Measurements from ENCODE around the gene CDHR4.

DNA sequence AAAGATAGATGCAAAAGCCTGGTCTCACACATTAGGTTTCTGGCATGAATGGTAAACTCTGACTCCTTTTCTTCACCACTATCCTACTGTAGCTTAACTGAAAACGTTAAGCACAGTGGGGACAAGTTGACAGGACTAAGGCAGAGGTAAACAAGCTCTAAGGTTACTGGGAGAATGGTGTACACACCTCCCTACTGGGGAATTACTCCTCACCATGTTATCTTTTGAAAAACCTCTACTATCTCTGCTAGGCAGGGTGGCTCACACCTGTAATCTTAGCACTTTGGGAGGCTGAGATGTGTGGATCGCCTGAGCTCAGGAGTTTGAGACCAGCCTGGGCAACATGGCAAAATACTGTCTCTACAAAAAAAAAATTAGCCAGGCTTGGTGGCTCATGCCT lies 42.5 kb downstream of the CDHR4 start:
- TF ChIP-seq, protein P1, sequence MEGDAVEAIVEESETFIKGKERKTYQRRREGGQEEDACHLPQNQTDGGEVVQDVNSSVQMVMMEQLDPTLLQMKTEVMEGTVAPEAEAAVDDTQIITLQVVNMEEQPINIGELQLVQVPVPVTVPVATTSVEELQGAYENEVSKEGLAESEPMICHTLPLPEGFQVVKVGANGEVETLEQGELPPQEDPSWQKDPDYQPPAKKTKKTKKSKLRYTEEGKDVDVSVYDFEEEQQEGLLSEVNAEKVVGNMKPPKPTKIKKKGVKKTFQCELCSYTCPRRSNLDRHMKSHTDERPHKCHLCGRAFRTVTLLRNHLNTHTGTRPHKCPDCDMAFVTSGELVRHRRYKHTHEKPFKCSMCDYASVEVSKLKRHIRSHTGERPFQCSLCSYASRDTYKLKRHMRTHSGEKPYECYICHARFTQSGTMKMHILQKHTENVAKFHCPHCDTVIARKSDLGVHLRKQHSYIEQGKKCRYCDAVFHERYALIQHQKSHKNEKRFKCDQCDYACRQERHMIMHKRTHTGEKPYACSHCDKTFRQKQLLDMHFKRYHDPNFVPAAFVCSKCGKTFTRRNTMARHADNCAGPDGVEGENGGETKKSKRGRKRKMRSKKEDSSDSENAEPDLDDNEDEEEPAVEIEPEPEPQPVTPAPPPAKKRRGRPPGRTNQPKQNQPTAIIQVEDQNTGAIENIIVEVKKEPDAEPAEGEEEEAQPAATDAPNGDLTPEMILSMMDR (IDR thresholded peaks at IDR 0.05) = no peak
- TF ChIP-seq POLR2AphosphoS5 (IDR thresholded peaks at IDR 0.05) = no peak
